GM18861 (cell line): ENCODE measurements around the gene USO1.
"Not testable (repeated sequence)": the region's sequence is repeated elsewhere in the genome, so short reads cannot be mapped to it uniquely, and the experiment has no call there.

Source experiments
- ATAC-seq: cut with Tn5 transposase; IDR thresholded peaks from one replicate; pipeline ENCODE4 v1.9.1; 2021; ENCODE audit not compliant: unreplicated experiment

The USO1 gene

GRCh38 chr4:75745721-75746199, 21.4 kb downstream of the USO1 start:
- ATAC-seq, result no peak

GRCh38 chr4:75752637-75753036, 28.3 kb downstream of the USO1 start:
- ATAC-seq, result no peak

- ATAC-seq, result no peak
These were observed 44.7 kb downstream of the USO1 start for GRCh38 chr4:75769036-75769435.

GRCh38 chr4:75771607-75772006, 47.2 kb downstream of the USO1 start:
- ATAC-seq, result no peak

- no peak for ATAC-seq
These were observed 53.2 kb downstream of the USO1 start for GRCh38 chr4:75777589-75777988.

- ATAC-seq, result peak; percentile 47
These were observed 54.9 kb downstream of the USO1 start for GRCh38 chr4:75779105-75779757.

GRCh38 chr4:75781305-75781704, 56.9 kb downstream of the USO1 start:
- no peak for ATAC-seq

GRCh38 chr4:75786526-75786925, 62.1 kb downstream of the USO1 start:
- peak; percentile 87 for ATAC-seq

GRCh38 chr4:75786938-75787337, 62.6 kb downstream of the USO1 start:
- peak; percentile 14 for ATAC-seq

- no peak for ATAC-seq
These were observed 65.6 kb downstream of the USO1 start for GRCh38 chr4:75790024-75790423.

- no peak for ATAC-seq
These were observed 76.6 kb downstream of the USO1 start for GRCh38 chr4:75800972-75801371.

- not testable (repeated sequence) for ATAC-seq
These were observed 81.7 kb downstream of the USO1 start for GRCh38 chr4:75806035-75806434.

GRCh38 chr4:75817901-75818300, 93.5 kb downstream of the USO1 start:
- no peak for ATAC-seq

- ATAC-seq, result no peak
These were observed 94.7 kb downstream of the USO1 start for GRCh38 chr4:75819121-75819520.

- no peak for ATAC-seq
These were observed 95.8 kb downstream of the USO1 start for GRCh38 chr4:75820197-75820596.

- no peak for ATAC-seq
These were observed 96.3 kb downstream of the USO1 start for GRCh38 chr4:75820676-75821075.

GRCh38 chr4:75821216-75821615, 96.8 kb downstream of the USO1 start:
- no peak for ATAC-seq

- no peak for ATAC-seq
These were observed 97.6 kb downstream of the USO1 start for GRCh38 chr4:75821966-75822365.

- ATAC-seq, result no peak
These were observed 98.0 kb downstream of the USO1 start for GRCh38 chr4:75822416-75822815.

- ATAC-seq, result no peak
These were observed 99.4 kb downstream of the USO1 start for GRCh38 chr4:75823812-75824211.

GRCh38 chr4:75830906-75831305, 106.5 kb downstream of the USO1 start:
- no peak for ATAC-seq

GRCh38 chr4:75831856-75832405, 107.6 kb downstream of the USO1 start:
- no peak for ATAC-seq
